IPS-NIHi7 (cell line): Measurements from ENCODE around the gene NEK4.
A peak's percentile ranks its signal among the peaks of the same experiment; 100 is the strongest.
"Not testable (repeated sequence)": the region's sequence is repeated elsewhere in the genome, so short reads cannot be mapped to it uniquely, and the experiment has no call there.

Experiments
- DNase-seq: peaks from one replicate; pipeline ENCODE4 v3.0.0; 2012; ENCODE audit warnings: mixed read lengths; ENCODE audit errors: extremely low spot score

Gene NEK4

GRCh38 chr3:52696830-52697631 lies 73.7 kb downstream of the NEK4 start:
- no peak for DNase-seq

- DNase-seq, result no peak
Measured at GRCh38 chr3:52695798-52696671, 74.7 kb downstream of the NEK4 start.

- no peak for DNase-seq
Measured at GRCh38 chr3:52694528-52695189, 76.1 kb downstream of the NEK4 start.

- DNase-seq, result no peak
Measured at GRCh38 chr3:52693071-52693470, 77.7 kb downstream of the NEK4 start.

- no peak for DNase-seq
Measured at GRCh38 chr3:52690560-52690959, 80.2 kb downstream of the NEK4 start.

GRCh38 chr3:52689151-52689550 lies 81.6 kb downstream of the NEK4 start:
- DNase-seq, result no peak

GRCh38 chr3:52688266-52688665 lies 82.5 kb downstream of the NEK4 start:
- no peak for DNase-seq

- peak; percentile 95 for DNase-seq
Measured at GRCh38 chr3:52685709-52686691, 84.7 kb downstream of the NEK4 start, which contains the start of the genes GNL3 and PBRM1. Gene GNL3 (plus strand): TSS chr3:52686032. CDS start chr3:52686093, 61 bp downstream. Gene PBRM1 (minus strand): TSS chr3:52685913.

GRCh38 chr3:52685285-52685708 lies 85.4 kb downstream of the NEK4 start:
- DNase-seq, result peak; percentile 94

- DNase-seq, result no peak
Measured at GRCh38 chr3:52684184-52684583, 86.6 kb downstream of the NEK4 start.

GRCh38 chr3:52683611-52684010 lies 87.1 kb downstream of the NEK4 start:
- DNase-seq, result no peak

- peak; percentile 28 for DNase-seq
Measured at GRCh38 chr3:52682016-52682415, 88.7 kb downstream of the NEK4 start.

GRCh38 chr3:52681596-52681995 lies 89.1 kb downstream of the NEK4 start:
- DNase-seq, result no peak

- DNase-seq, result no peak
Measured at GRCh38 chr3:52679811-52680210, 90.9 kb downstream of the NEK4 start.

GRCh38 chr3:52679199-52679538 lies 91.6 kb downstream of the NEK4 start:
- no peak for DNase-seq

- DNase-seq, result no peak
Measured at GRCh38 chr3:52678265-52679198, 92.2 kb downstream of the NEK4 start.

- not testable (repeated sequence) for DNase-seq
Measured at GRCh38 chr3:52676201-52676600, 94.5 kb downstream of the NEK4 start.

- no peak for DNase-seq
Measured at GRCh38 chr3:52671676-52672075, 99.1 kb downstream of the NEK4 start.

GRCh38 chr3:52670621-52671521 lies 99.9 kb downstream of the NEK4 start:
- DNase-seq, result no peak
